Raji (cell line): Measurements from ENCODE around the gene HTRA3.

Source experiments
- POLR2A ChIP-seq: IDR thresholded peaks from 2 replicates; pipeline ENCODE4 v1.6.1; 2011; ENCODE audit warnings: low read depth, low read length, control low read depth; ENCODE audit not compliant: insufficient read depth

The HTRA3 gene

GRCh38 chr4:8276358-8277240 is 7.0 kb downstream of the HTRA3 start:
- no peak for TF ChIP-seq POLR2A

- TF ChIP-seq POLR2A, result no peak
Measured at GRCh38 chr4:8277356-8278008, 7.9 kb downstream of the HTRA3 start.

GRCh38 chr4:8278009-8278395 is 8.4 kb downstream of the HTRA3 start:
- no peak for TF ChIP-seq POLR2A

- no peak for TF ChIP-seq POLR2A
Measured at GRCh38 chr4:8278421-8279287, 9.1 kb downstream of the HTRA3 start.

GRCh38 chr4:8279321-8280157 is 10.0 kb downstream of the HTRA3 start:
- TF ChIP-seq POLR2A, result no peak

GRCh38 chr4:8280158-8280875 is 10.8 kb downstream of the HTRA3 start:
- TF ChIP-seq POLR2A, result no peak

GRCh38 chr4:8280876-8281440 is 11.4 kb downstream of the HTRA3 start:
- no peak for TF ChIP-seq POLR2A

GRCh38 chr4:8281519-8282133 is 12.1 kb downstream of the HTRA3 start:
- no peak for TF ChIP-seq POLR2A

- TF ChIP-seq POLR2A, result no peak
Measured at GRCh38 chr4:8282134-8282641, 12.6 kb downstream of the HTRA3 start.

- no peak for TF ChIP-seq POLR2A
Measured at GRCh38 chr4:8282742-8283141, 13.2 kb downstream of the HTRA3 start.

- TF ChIP-seq POLR2A, result no peak
Measured at GRCh38 chr4:8283161-8283560, 13.6 kb downstream of the HTRA3 start.

GRCh38 chr4:8283631-8284121 is 14.1 kb downstream of the HTRA3 start:
- no peak for TF ChIP-seq POLR2A

- no peak for TF ChIP-seq POLR2A
Measured at GRCh38 chr4:8284391-8284790, 14.8 kb downstream of the HTRA3 start.
